Stomach (tissue), 9 donors: ENCODE measurements around the gene ZDHHC1. TPM values are rescaled to one million over a fixed set of nuclear protein-coding genes. Genes with fewer than 3 reads are reported as not detected.
A peak's percentile ranks its signal among the peaks of the same experiment; 100 is the strongest.

ENCODE experiments used
- DNase-seq, 2 donors: peaks; one replicate each; pipeline versions ENCODE4 v3.0.0 to v3.0.0-alpha.2; 2013 to 2019
- H3K27ac ChIP-seq, 5 donors: fragments of 200-600 bp in 4 of 5; sonication (generic) in 4 of 5; one replicate each; pipeline ENCODE4 v1.5.1; 2013 to 2019; ENCODE audit warnings: mild to moderate bottlenecking in 1 of 5, moderate library complexity in 1 of 5
- H3K27me3 ChIP-seq, 3 donors: fragments of 200-600 bp; sonication (generic); one replicate each; pipeline ENCODE4 v1.5.1; 2017 to 2019; ENCODE audit warnings: mixed run types in 1 of 3
- H3K36me3 ChIP-seq, 4 donors: fragments of 200-600 bp; sonication (generic); 1 replicate in 3 of 4; 2 replicates in 1 of 4; pipeline ENCODE4 v1.5.1; 2016 to 2019
- H3K4me1 ChIP-seq, 4 donors: fragments of 200-600 bp; sonication (generic); one replicate each; pipeline ENCODE4 v1.5.1; 2016 to 2019
- H3K4me3 ChIP-seq, 4 donors: fragments of 200-600 bp; sonication (generic) in 3 of 4; one replicate each; pipeline ENCODE4 v1.5.1; 2016 to 2019; ENCODE audit warnings: mild to moderate bottlenecking in 1 of 4
- H3K9me3 ChIP-seq, 4 donors: fragments of 200-600 bp; sonication (generic); one replicate each; pipeline ENCODE4 v1.5.1; 2016 to 2019
- EP300 ChIP-seq: sonication (generic); formaldehyde crosslinking; IDR thresholded peaks from one replicate; pipeline ENCODE4 v1.6.1; 2017; ENCODE audit warnings: antibody characterized with exemption
- POLR2A ChIP-seq, 4 donors: fragments of 450-650 bp; IDR thresholded peaks; one replicate each; pipeline ENCODE4 v1.6.1; 2016; ENCODE audit warnings: antibody characterized with exemption in 4 of 4, control low read depth in 2 of 4, mild to moderate bottlenecking in 1 of 4, moderate library complexity in 1 of 4
- POLR2AphosphoS5 ChIP-seq, 3 donors: sonication (generic); formaldehyde crosslinking; IDR thresholded peaks; one replicate each; pipeline ENCODE4 v1.6.1; 2016; ENCODE audit warnings: antibody characterized with exemption in 3 of 3
- WGBS, 5 donors: extraction: QIAGEN DNeasy Blood & Tissue Kit in 3 of 5; methylation state at CpG; one replicate each; pipeline versions ENCODE4 v1.1.5 to v1.1.7; 2013 to 2018; 5-methylcytosine and 5-hydroxymethylcytosine counted together
- intact Hi-C: fragments of 100-400 bp; cut with DNase I; formaldehyde crosslinking; loops from one replicate; pipeline ENCODE4 v1.15.1; 2023; ENCODE audit warnings: low total_unique reads
- polyA plus RNA-seq, 3 donors: library from polyadenylated mRNA; stranded (reverse); fragments of 200-250 nt; gene quantifications; one replicate each; pipeline ENCODE4 v1.2.3, GENCODE V29; 2013
- total RNA-seq, 5 donors: library from RNA; depleted of rRNA; stranded (reverse); fragments of >200 nt; gene quantifications; one replicate each; pipeline versions ENCODE4 v1.1.0 to v1.2.3, GENCODE V29; 2014 to 2016
- TF ChIP-seq, protein P1 (sequence below), 7 experiments: fragments of 450-650 bp in 4 of 7; fragments of 200-600 bp in 3 of 7; sonication (generic) in 3 of 7; IDR thresholded peaks; one replicate each; pipeline ENCODE4 v1.5.1; 2016 to 2019; ENCODE audit warnings: antibody characterized with exemption in 7 of 7, control low read depth in 2 of 7, mild to moderate bottlenecking in 1 of 7
- donor health status: healthy with polysubstance abuse.
- donor health status: Bipolar disorder and iron deficiency.
- donor health status: healthy.

The ZDHHC1 gene
- total and polyA plus RNA-seq, 8 donors = 2.0 to 33.6 (median 6.1) TPM; not detected in 1

DNA sequence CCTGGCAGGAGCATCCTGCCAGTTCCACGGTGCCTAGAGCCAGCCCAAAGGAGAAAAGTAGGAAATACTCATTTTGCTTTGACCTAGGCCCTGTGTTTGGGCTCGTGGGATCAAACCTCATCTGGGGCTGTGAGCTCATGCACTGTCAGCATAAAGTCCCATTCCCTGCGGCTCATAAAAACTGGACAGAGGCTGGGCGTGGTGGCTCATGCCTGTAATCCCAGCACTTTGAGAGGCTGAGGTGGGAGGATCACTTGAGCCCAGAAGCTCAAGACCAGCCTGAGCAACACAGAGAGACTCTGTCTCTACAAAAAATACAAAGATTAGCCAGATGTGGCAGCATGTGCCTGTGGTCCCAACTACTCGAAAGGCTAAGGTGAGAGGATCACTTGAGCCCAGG, 46.8 kb upstream of the ZDHHC1 start:
- Histone ChIP-seq H3K36me3 (peaks cover 0 to 13% (median 0%) of the 10 kb centered on the region in 4 donors), H3K27ac (peak overlapping the region in 4 of 5 donors; percentile 38 to 89 (median 76)), H3K27me3 (no peaks in the 10 kb centered on the region), H3K9me3 (no peaks in the 10 kb centered on the region), H3K4me3 (no peak overlapping the region), H3K4me1 (peaks cover 61 to 87% (median 75%) of the 10 kb centered on the region in 4 donors)
- DNase-seq = no peak
- TF ChIP-seq EP300 = no peak
- TF ChIP-seq POLR2A (IDR thresholded peaks at IDR 0.05) = no peak
- TF ChIP-seq, protein P1, sequence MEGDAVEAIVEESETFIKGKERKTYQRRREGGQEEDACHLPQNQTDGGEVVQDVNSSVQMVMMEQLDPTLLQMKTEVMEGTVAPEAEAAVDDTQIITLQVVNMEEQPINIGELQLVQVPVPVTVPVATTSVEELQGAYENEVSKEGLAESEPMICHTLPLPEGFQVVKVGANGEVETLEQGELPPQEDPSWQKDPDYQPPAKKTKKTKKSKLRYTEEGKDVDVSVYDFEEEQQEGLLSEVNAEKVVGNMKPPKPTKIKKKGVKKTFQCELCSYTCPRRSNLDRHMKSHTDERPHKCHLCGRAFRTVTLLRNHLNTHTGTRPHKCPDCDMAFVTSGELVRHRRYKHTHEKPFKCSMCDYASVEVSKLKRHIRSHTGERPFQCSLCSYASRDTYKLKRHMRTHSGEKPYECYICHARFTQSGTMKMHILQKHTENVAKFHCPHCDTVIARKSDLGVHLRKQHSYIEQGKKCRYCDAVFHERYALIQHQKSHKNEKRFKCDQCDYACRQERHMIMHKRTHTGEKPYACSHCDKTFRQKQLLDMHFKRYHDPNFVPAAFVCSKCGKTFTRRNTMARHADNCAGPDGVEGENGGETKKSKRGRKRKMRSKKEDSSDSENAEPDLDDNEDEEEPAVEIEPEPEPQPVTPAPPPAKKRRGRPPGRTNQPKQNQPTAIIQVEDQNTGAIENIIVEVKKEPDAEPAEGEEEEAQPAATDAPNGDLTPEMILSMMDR (IDR thresholded peaks at IDR 0.05) = no peak
- no peak for TF ChIP-seq POLR2AphosphoS5 (IDR thresholded peaks at IDR 0.05)
- 73 to 88% (median 77%) methylated on average over 4 to 5 of the region's 5 CpGs for WGBS, 5 donors
- intact Hi-C loops = no loop called here

DNA sequence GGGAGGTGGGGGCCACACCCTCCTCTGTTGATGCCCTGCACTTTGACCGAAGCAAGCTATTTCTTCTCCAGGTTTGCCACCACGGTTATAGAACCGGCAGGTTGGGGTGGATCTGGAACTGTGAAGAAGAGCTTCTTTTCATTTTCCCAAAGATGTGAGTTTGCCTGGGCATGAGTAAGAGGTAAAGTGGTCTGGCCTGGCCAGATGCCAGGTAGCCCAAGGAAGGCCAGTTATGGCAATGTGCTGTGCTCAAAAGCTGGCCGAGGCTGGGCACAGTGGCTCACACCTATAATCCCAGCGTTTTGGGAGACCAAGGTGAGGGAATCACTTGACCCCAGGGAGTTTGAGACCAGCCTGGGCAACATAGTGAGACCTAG, 46.0 kb upstream of the ZDHHC1 start:
- no peak for TF ChIP-seq POLR2AphosphoS5 (IDR thresholded peaks at IDR 0.05)
- TF ChIP-seq, protein P1 (IDR thresholded peaks at IDR 0.05) = no peak
- no peak for TF ChIP-seq POLR2A (IDR thresholded peaks at IDR 0.05)
- no peak for TF ChIP-seq EP300
- H3K36me3 ChIP-seq = peaks cover 0 to 13% (median 0%) of the 10 kb centered on the region in 4 donors
- H3K9me3 ChIP-seq = no peaks in the 10 kb centered on the region
- H3K27ac ChIP-seq = peak overlapping the region; percentile 38 to 89 (median 80)
- peaks cover 69 to 92% (median 83%) of the 10 kb centered on the region in 4 donors for H3K4me1 ChIP-seq
- DNase-seq = no peak
- intact Hi-C loops = no loop called here
- no peaks in the 10 kb centered on the region for H3K27me3 ChIP-seq
- no peak overlapping the region for H3K4me3 ChIP-seq
- WGBS, 5 donors = 37 to 66% (median 45%) methylated on average over 5 of the region's 5 CpGs

DNA sequence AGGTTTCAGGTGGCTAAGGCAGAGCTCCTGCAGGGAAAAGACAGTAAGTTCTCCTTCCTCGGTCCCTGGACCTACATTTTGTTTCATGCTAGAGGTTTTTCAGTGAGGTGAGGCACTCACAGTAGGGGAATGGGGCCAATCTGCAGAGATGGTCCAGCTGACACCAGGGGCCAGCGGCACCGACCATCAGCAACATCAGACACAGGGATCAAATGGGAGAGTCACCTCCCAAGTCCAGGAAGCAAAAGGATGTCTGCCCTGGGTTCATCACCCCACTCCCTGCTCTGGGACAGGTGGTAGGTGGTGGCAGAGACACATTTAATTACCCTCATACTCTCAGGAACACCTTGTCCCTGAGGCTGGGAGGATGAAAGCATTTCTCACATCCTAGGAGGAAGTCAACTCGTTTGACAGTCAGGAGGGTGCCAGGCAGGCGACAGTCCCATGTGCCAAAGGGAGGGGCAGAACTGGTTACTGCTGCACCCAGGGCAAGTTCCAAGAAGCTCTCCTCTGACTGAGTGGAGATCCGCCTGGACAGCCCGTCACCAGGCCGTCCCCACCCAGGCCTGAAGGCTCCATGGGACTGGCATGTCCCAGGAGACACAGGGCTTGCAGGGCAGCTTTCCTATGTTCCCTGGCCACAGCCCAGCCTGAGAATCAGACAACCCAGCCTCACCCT, 45.5 kb upstream of the ZDHHC1 start:
- WGBS, 5 donors = 43 to 59% (median 53%) methylated on average over 5 to 8 of the region's 8 CpGs
- Histone ChIP-seq H3K27ac (peak overlapping the region; percentile 38 to 89 (median 80)), H3K27me3 (no peaks in the 10 kb centered on the region), H3K36me3 (peaks cover 0 to 13% (median 0%) of the 10 kb centered on the region in 4 donors), H3K4me3 (no peak overlapping the region), H3K4me1 (peaks cover 74 to 97% (median 88%) of the 10 kb centered on the region in 4 donors), H3K9me3 (no peaks in the 10 kb centered on the region)
- peak; percentile 77 to 83 for DNase-seq
- intact Hi-C loops = no loop called here
- no peak for TF ChIP-seq POLR2A (IDR thresholded peaks at IDR 0.05)
- peak in 2 of 3 donors; percentile 74 to 81 for TF ChIP-seq POLR2AphosphoS5 (IDR thresholded peaks at IDR 0.05)

DNA sequence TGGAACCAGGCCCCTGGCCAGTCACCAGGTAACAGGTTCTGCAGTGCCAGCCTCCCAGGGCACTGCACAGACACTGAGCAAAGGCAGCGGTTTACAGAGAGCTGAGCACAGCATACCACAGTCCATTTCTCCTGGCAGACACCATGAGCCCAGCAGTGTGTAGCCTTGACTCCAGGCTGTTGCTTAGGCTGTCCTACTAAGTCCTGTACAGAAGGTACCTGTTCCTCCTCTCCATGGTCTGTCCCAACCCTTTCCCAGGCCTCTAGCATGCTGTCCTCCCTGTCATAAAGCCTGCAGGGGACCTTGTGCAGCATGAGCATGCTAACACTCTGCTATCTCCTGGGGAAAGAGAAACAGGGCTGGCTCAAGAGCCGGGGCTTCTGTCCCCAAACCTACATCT, 44.7 kb upstream of the ZDHHC1 start:
- Histone ChIP-seq H3K9me3 (no peaks in the 10 kb centered on the region), H3K4me1 (peaks cover 82 to 100% (median 93%) of the 10 kb centered on the region in 4 donors), H3K36me3 (peaks cover 0 to 13% (median 0%) of the 10 kb centered on the region in 4 donors), H3K4me3 (no peak overlapping the region), H3K27ac (peak overlapping the region; percentile 38 to 89 (median 80)), H3K27me3 (no peaks in the 10 kb centered on the region)
- no peak for TF ChIP-seq EP300
- TF ChIP-seq, protein P1 (IDR thresholded peaks at IDR 0.05) = no peak
- TF ChIP-seq POLR2A (IDR thresholded peaks at IDR 0.05) = no peak
- no peak for TF ChIP-seq POLR2AphosphoS5 (IDR thresholded peaks at IDR 0.05)
- intact Hi-C loops = no loop called here
- no peak for DNase-seq
- 62 to 77% (median 67%) methylated on average over 1 to 2 of the region's 2 CpGs for WGBS, 5 donors

DNA sequence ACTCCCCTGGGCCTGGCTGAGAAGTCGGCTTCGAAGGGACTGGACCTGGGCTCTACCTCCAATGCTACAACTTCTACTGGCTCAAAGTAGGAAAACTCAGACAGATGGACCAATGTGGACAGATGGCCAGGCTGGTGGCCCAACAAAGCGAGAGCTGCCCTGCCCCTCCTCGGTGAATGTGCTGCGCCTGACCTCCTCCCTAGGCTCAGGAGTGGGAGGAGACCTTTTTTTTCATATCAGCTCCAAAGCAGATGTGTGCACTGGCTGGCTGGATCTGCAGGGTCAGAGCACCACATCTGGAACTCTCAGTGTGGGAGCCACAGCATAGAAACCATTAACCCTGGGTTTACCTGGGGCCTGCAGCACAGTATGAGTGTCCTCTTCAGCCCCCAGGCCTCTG, 43.9 kb upstream of the ZDHHC1 start:
- 60 to 79% (median 68%) methylated on average over 5 of the region's 5 CpGs for WGBS, 5 donors
- H3K36me3 ChIP-seq = peaks cover 0 to 13% (median 0%) of the 10 kb centered on the region in 4 donors
- peak overlapping the region; percentile 60 to 89 (median 80) for H3K27ac ChIP-seq
- DNase-seq = peak in 1 of 2 donors; percentile 44
- H3K4me1 ChIP-seq = peaks cover 76 to 97% (median 85%) of the 10 kb centered on the region in 4 donors
- no peak for TF ChIP-seq POLR2A (IDR thresholded peaks at IDR 0.05)
- TF ChIP-seq, protein P1 (IDR thresholded peaks at IDR 0.05) = no peak
- TF ChIP-seq POLR2AphosphoS5 (IDR thresholded peaks at IDR 0.05) = no peak
- TF ChIP-seq EP300 = no peak
- H3K9me3 ChIP-seq = no peaks in the 10 kb centered on the region
- H3K27me3 ChIP-seq = no peaks in the 10 kb centered on the region
- intact Hi-C loops = no loop called here
- no peak overlapping the region for H3K4me3 ChIP-seq
